ENCODE measurements around the gene CCR6. TPM values are rescaled to one million over a fixed set of nuclear protein-coding genes. Genes with fewer than 3 reads are reported as not detected.
A peak's percentile ranks its signal among the peaks of the same experiment; 100 is the strongest.

Gene CCR6
- total and polyA plus RNA-seq, 10 donors = 15.5 to 37.0 (median 19.8) TPM

DNA sequence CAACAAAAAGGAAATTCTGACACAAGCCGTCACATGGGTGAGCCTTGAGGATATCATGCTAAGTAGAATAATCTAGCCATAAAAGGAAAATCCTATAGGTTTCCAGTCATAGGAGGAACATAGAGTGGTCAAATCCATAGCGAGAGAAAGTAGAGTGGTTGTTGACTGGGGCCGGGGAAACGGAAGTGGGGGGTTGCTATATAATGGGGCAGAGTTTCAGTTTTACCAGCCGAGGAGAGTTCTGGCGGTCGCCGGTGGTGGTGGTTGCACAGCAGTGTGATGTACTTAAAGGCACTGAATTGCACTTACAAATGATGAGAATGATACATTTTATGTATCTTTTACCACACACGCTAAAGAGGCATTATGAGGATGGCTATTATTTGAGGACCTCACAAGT, 30.0 kb downstream of the CCR6 start:
- peak overlapping the region in 4 of 8 donors; percentile 11 to 58 (median 28) for H3K4me3 ChIP-seq
- H3K4me1 ChIP-seq = peaks cover 0 to 48% (median 21%) of the 10 kb centered on the region in 6 donors
- WGBS, 5 donors = 65 to 90% (median 70%) methylated on average over 9 of the region's 9 CpGs
- DNase-seq = peak; percentile 68
- no peaks in the 10 kb centered on the region for H3K36me3 ChIP-seq
- intact Hi-C loops (cut with DNase I; ENCODE audit: low total_unique reads) = no loop called here
- TF ChIP-seq POLR2A (IDR thresholded peaks at IDR 0.05) (no peak), POLR2AphosphoS5 (IDR thresholded peaks at IDR 0.05) (no peak)
- TF ChIP-seq, protein P1, sequence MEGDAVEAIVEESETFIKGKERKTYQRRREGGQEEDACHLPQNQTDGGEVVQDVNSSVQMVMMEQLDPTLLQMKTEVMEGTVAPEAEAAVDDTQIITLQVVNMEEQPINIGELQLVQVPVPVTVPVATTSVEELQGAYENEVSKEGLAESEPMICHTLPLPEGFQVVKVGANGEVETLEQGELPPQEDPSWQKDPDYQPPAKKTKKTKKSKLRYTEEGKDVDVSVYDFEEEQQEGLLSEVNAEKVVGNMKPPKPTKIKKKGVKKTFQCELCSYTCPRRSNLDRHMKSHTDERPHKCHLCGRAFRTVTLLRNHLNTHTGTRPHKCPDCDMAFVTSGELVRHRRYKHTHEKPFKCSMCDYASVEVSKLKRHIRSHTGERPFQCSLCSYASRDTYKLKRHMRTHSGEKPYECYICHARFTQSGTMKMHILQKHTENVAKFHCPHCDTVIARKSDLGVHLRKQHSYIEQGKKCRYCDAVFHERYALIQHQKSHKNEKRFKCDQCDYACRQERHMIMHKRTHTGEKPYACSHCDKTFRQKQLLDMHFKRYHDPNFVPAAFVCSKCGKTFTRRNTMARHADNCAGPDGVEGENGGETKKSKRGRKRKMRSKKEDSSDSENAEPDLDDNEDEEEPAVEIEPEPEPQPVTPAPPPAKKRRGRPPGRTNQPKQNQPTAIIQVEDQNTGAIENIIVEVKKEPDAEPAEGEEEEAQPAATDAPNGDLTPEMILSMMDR (IDR thresholded peaks at IDR 0.05 in 8 of 11, conservative IDR thresholded peaks at IDR 0.05 in 3 of 11) = no peak
- H3K27ac ChIP-seq = peak overlapping the region; percentile 3 to 74 (median 56)
- no peaks in the 10 kb centered on the region for H3K9me3 ChIP-seq
- H3K27me3 ChIP-seq (replicated peaks in 1 of 7) = no peaks in the 10 kb centered on the region

DNA sequence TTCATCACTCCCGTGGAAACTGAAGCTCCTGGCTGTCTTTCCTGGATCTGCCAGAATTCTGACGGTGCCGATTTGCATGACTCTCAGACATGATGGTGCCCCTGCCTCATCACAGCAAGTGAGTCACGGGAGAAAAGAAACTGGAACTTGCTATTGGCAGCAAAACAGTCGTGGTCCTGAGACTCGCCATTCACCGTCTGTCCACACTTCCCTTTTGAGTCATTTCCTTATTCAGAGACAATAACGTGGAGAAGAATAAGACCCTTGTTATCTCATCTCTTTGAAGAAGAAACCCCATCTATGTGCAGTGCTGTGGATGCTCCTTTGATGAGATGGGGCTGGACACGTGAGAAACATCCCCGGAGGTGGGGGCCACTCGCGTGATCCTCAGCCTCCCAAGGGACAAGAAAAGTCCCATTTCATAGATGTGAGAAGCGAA, 30.6 kb downstream of the CCR6 start:
- H3K4me3 ChIP-seq = peak overlapping the region in 5 of 8 donors; percentile 11 to 58 (median 22)
- DNase-seq = peak; percentile 54
- H3K27me3 ChIP-seq (replicated peaks in 1 of 7) = no peaks in the 10 kb centered on the region
- peak overlapping the region; percentile 3 to 74 (median 56) for H3K27ac ChIP-seq
- TF ChIP-seq POLR2A (IDR thresholded peaks at IDR 0.05) (no peak), POLR2AphosphoS5 (IDR thresholded peaks at IDR 0.05) (no peak)
- TF ChIP-seq, protein P1 (IDR thresholded peaks at IDR 0.05 in 8 of 11, conservative IDR thresholded peaks at IDR 0.05 in 3 of 11) = no peak
- H3K9me3 ChIP-seq = no peaks in the 10 kb centered on the region
- intact Hi-C loops (cut with DNase I; ENCODE audit: low total_unique reads) = no loop called here
- H3K36me3 ChIP-seq = no peaks in the 10 kb centered on the region
- peaks cover 0 to 51% (median 22%) of the 10 kb centered on the region in 6 donors for H3K4me1 ChIP-seq
- 43 to 51% (median 46%) methylated on average over 13 of the region's 13 CpGs for WGBS, 5 donors

DNA sequence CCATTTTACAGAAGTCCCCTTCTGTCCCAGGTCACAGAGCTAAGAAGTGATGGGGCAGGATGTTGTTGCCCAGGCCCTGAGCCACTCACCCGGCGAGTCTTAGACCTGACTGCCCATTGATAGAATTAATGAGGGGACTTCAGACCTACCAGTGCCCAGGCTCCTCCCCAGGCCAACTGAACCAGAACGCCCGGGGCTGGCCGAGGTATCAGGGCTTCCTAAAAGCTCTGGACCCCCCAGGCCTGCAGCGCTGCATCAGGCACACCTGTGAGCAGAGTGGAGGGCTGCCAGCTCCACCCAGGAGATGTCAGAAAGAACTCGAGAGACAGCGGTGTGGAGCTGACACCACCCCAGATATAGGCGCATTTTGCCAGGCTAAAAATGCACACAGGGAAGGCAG, 31.4 kb downstream of the CCR6 start:
- WGBS, 5 donors = 74 to 86% (median 81%) methylated on average over 9 of the region's 9 CpGs
- Histone ChIP-seq H3K9me3 (no peaks in the 10 kb centered on the region), H3K27ac (peak overlapping the region in 1 of 8 donors; percentile 72), H3K27me3 (replicated peaks in 1 of 7) (no peaks in the 10 kb centered on the region), H3K4me1 (peaks cover 0 to 51% (median 22%) of the 10 kb centered on the region in 6 donors), H3K36me3 (no peaks in the 10 kb centered on the region), H3K4me3 (peak overlapping the region in 1 of 8 donors; percentile 58)
- TF ChIP-seq POLR2AphosphoS5 (IDR thresholded peaks at IDR 0.05) (no peak), POLR2A (IDR thresholded peaks at IDR 0.05) (no peak)
- TF ChIP-seq, protein P1 (IDR thresholded peaks at IDR 0.05 in 8 of 11, conservative IDR thresholded peaks at IDR 0.05 in 3 of 11) = no peak
- intact Hi-C loops (cut with DNase I; ENCODE audit: low total_unique reads) = no loop called here
- DNase-seq = peak; percentile 74

DNA sequence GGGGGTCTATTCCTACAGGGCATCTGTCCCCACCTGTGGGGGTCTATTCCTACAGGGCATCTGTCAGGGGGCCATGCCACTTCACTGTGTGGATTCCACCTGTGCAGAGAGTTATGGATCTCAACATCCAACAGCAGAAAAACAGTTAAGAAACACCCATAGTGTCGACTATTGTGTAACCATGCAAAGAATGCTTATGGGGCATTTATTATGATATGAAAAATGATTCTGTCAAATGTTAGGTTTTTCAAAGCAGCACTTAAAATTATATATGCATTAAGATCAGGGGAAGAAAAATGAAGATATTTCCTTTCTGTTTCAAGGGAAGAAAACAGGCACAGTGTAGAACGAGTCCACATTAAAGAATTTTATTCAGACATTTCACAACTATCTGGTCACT, 32.0 kb downstream of the CCR6 start:
- WGBS, 5 donors = 44 to 71% (median 61%) methylated on average over 2 of the region's 2 CpGs
- Histone ChIP-seq H3K4me3 (no peak overlapping the region), H3K27me3 (replicated peaks in 1 of 7) (no peaks in the 10 kb centered on the region), H3K9me3 (no peaks in the 10 kb centered on the region), H3K27ac (no peak overlapping the region), H3K4me1 (peaks cover 0 to 51% (median 22%) of the 10 kb centered on the region in 6 donors), H3K36me3 (no peaks in the 10 kb centered on the region)
- DNase-seq = no peak
- TF ChIP-seq POLR2AphosphoS5 (IDR thresholded peaks at IDR 0.05) = no peak
- TF ChIP-seq, protein P1 (IDR thresholded peaks at IDR 0.05 in 8 of 11, conservative IDR thresholded peaks at IDR 0.05 in 3 of 11) = no peak
- no peak for TF ChIP-seq POLR2A (IDR thresholded peaks at IDR 0.05)
- intact Hi-C loops (cut with DNase I; ENCODE audit: low total_unique reads) = no loop called here

Data from spleen (tissue), 11 donors.